HFF-Myc (cell line): ENCODE measurements around the gene CTDP1.
A peak's percentile ranks its signal among the peaks of the same experiment; 100 is the strongest.

Experiments used
- DNase-seq: peaks from one replicate; pipeline ENCODE4 v3.0.0-alpha.2; 2011; ENCODE audit warnings: low read depth; ENCODE audit errors: extremely low read depth
- H3K4me3 ChIP-seq: replicated peaks from 2 replicates; pipeline ENCODE4 v1.5.1; 2011; ENCODE audit warnings: low read depth, mild to moderate bottlenecking, control low read depth, low read length
- CTCF ChIP-seq: IDR thresholded peaks from 2 replicates; pipeline ENCODE4 v1.5.1; 2012; ENCODE audit warnings: mild to moderate bottlenecking, low read depth, low read length, control low read depth; ENCODE audit errors: missing control alignments

Gene CTDP1

GRCh38 chr18:79679552-79680099 lies at the start of gene CTDP1:
CTDP1 (plus strand) TSS chr18:79679803; CDS start chr18:79679948, 145 bp downstream.
- peak; percentile 52 for DNase-seq
- no peak for TF ChIP-seq CTCF
- peak within 1 kb of the TSS; percentile 58 for H3K4me3 ChIP-seq

- TF ChIP-seq CTCF = no peak
- DNase-seq = no peak
- H3K4me3 ChIP-seq = peak overlapping the region; percentile 19
These were observed 49.1 kb upstream of the CTDP1 start for GRCh38 chr18:79630281-79631095.

GRCh38 chr18:79631096-79631507 lies 48.5 kb upstream of the CTDP1 start:
- no peak overlapping the region for H3K4me3 ChIP-seq
- DNase-seq = no peak
- no peak for TF ChIP-seq CTCF

GRCh38 chr18:79631761-79632446 lies 47.7 kb upstream of the CTDP1 start:
- TF ChIP-seq CTCF = no peak
- no peak for DNase-seq
- H3K4me3 ChIP-seq = no peak overlapping the region

GRCh38 chr18:79632765-79633164 lies 46.8 kb upstream of the CTDP1 start:
- DNase-seq = no peak
- no peak for TF ChIP-seq CTCF
- H3K4me3 ChIP-seq = no peak overlapping the region

- TF ChIP-seq CTCF = no peak
- DNase-seq = no peak
- no peak overlapping the region for H3K4me3 ChIP-seq
These were observed 45.4 kb upstream of the CTDP1 start for GRCh38 chr18:79634186-79634585.
